Mesenchymal stem cell (in vitro differentiated cells and primary cell): ENCODE measurements around the gene PCED1B.

Source experiments
- DNase-seq: peaks from one replicate; pipeline ENCODE4 v3.0.0-alpha.2; 2013
- H2AFZ ChIP-seq: one replicate; pipeline ENCODE4 v1.6.1; 2013; ENCODE audit warnings: low read depth, mild to moderate bottlenecking, control low read depth, inconsistent platforms, low read length, moderate library complexity
- H2AK5ac ChIP-seq: 2 replicates; pipeline ENCODE4 v1.6.1; 2013; ENCODE audit warnings: low read length, moderate library complexity, mild to moderate bottlenecking, inconsistent platforms; ENCODE audit not compliant: severe bottlenecking
- H2BK120ac ChIP-seq: one replicate; pipeline ENCODE4 v1.6.1; 2013; ENCODE audit warnings: low read depth, mild to moderate bottlenecking, inconsistent platforms, low read length, moderate library complexity
- H2BK12ac ChIP-seq, 2 experiments: one replicate each; pipeline ENCODE4 v1.6.1; 2013; ENCODE audit warnings: inconsistent platforms in 2 of 2, low read length in 2 of 2, mild to moderate bottlenecking in 2 of 2, moderate library complexity in 2 of 2, control low read depth in 1 of 2
- H2BK15ac ChIP-seq: one replicate; pipeline ENCODE4 v1.6.1; 2013; ENCODE audit warnings: mild to moderate bottlenecking, low read depth, inconsistent platforms; ENCODE audit not compliant: poor library complexity, severe bottlenecking
- H2BK5ac ChIP-seq: 2 replicates; pipeline ENCODE4 v1.6.1; 2013; ENCODE audit warnings: low read depth, mild to moderate bottlenecking, low read length, control low read depth, inconsistent platforms; ENCODE audit not compliant: poor library complexity, severe bottlenecking
- H3K14ac ChIP-seq, 2 experiments: one replicate each; pipeline ENCODE4 v1.6.1; 2013; ENCODE audit warnings: inconsistent platforms in 2 of 2, low read length in 2 of 2, control low read depth in 1 of 2, mild to moderate bottlenecking in 1 of 2, moderate library complexity in 1 of 2
- H3K18ac ChIP-seq, 2 experiments: one replicate each; pipeline ENCODE4 v1.6.1; 2013; ENCODE audit warnings: inconsistent platforms in 2 of 2, low read length in 2 of 2, control low read depth in 1 of 2, low read depth in 1 of 2, mild to moderate bottlenecking in 1 of 2
- H3K23ac ChIP-seq, 2 experiments: one replicate each; pipeline ENCODE4 v1.6.1; 2013; ENCODE audit warnings: inconsistent platforms in 2 of 2, low read length in 2 of 2, mild to moderate bottlenecking in 2 of 2, moderate library complexity in 2 of 2, control low read depth in 1 of 2
- H3K27ac ChIP-seq: 2 replicates; pipeline ENCODE4 v1.5.1; 2013; ENCODE audit warnings: mild to moderate bottlenecking, moderate library complexity, low read length, control low read depth, inconsistent platforms; ENCODE audit not compliant: poor library complexity, severe bottlenecking
- H3K27me3 ChIP-seq, 2 experiments: 2 replicates each; pipeline versions ENCODE4 v1.6.1 to v1.7.0; 2013; ENCODE audit warnings: low read length in 2 of 2, mild to moderate bottlenecking in 2 of 2, moderate library complexity in 2 of 2, control low read depth in 1 of 2, inconsistent platforms in 1 of 2; ENCODE audit not compliant: control insufficient read depth in 1 of 2, insufficient read depth in 1 of 2
- H3K36me3 ChIP-seq, 2 experiments: 2 replicates each; pipeline versions ENCODE4 v1.6.1 to v1.7.0; 2013; ENCODE audit warnings: low read length in 2 of 2, control low read depth in 1 of 2, inconsistent platforms in 1 of 2, low read depth in 1 of 2, mild to moderate bottlenecking in 1 of 2; ENCODE audit not compliant: insufficient read depth in 2 of 2, control insufficient read depth in 1 of 2
- H3K4ac ChIP-seq, 2 experiments: one replicate each; pipeline ENCODE4 v1.6.1; 2013; ENCODE audit warnings: inconsistent platforms in 2 of 2, low read length in 2 of 2, mild to moderate bottlenecking in 2 of 2, moderate library complexity in 2 of 2, control low read depth in 1 of 2, low read depth in 1 of 2
- H3K4me1 ChIP-seq: 2 replicates; pipeline ENCODE4 v1.6.1; 2013; ENCODE audit warnings: low read depth, low read length, control low read depth; ENCODE audit not compliant: control insufficient read depth, insufficient read depth
- H3K4me2 ChIP-seq: 2 replicates; pipeline ENCODE4 v1.6.1; 2013; ENCODE audit warnings: low read length, mild to moderate bottlenecking, inconsistent platforms; ENCODE audit not compliant: poor library complexity, severe bottlenecking
- H3K4me3 ChIP-seq, 2 experiments: 2 replicates each; pipeline versions ENCODE4 v1.5.1 to v1.7.0; 2013; ENCODE audit warnings: low read length in 2 of 2, mild to moderate bottlenecking in 2 of 2, control low read depth in 1 of 2, low read depth in 1 of 2; ENCODE audit not compliant: insufficient read depth in 1 of 2
- H3K79me1 ChIP-seq: replicated peaks from 2 replicates; pipeline ENCODE4 v1.6.1; 2013; ENCODE audit warnings: mild to moderate bottlenecking, control low read depth, low read length, inconsistent platforms; ENCODE audit not compliant: poor library complexity, severe bottlenecking
- H3K9ac ChIP-seq: 2 replicates; pipeline ENCODE4 v1.7.0; 2013; ENCODE audit warnings: mild to moderate bottlenecking, low read length, moderate library complexity
- H3K9me3 ChIP-seq: 2 replicates; pipeline ENCODE4 v1.7.0; 2013; ENCODE audit warnings: mild to moderate bottlenecking, low read length; ENCODE audit not compliant: control insufficient read depth
- H4K8ac ChIP-seq: one replicate; pipeline ENCODE4 v1.6.1; 2013; ENCODE audit warnings: inconsistent platforms, mild to moderate bottlenecking, low read length, moderate library complexity
- H4K91ac ChIP-seq: one replicate; pipeline ENCODE4 v1.6.1; 2013; ENCODE audit warnings: mild to moderate bottlenecking, low read length, inconsistent platforms
- WGBS: methylation state at CpG from one replicate; pipeline ENCODE4 v1.1.7; 2013; ENCODE audit warnings: mixed read lengths; 5-methylcytosine and 5-hydroxymethylcytosine counted together

PCED1B gene

GRCh38 chr12:47271800-47272239 is 192.4 kb downstream of the PCED1B start:
- Histone ChIP-seq H3K27me3 (peaks cover 0 to 6% of the 10 kb centered on the region in 2 experiments), H2BK5ac (no peak overlapping the region), H3K4me3 (no peak overlapping the region), H3K79me1 (no peaks in the 10 kb centered on the region), H3K4me2 (no peak overlapping the region), H2BK120ac (no peak overlapping the region), H3K23ac (no peak overlapping the region), H2AFZ (no peak overlapping the region), H4K91ac (no peak overlapping the region), H3K4me1 (peaks cover 4% of the 10 kb centered on the region), H3K9ac (no peak overlapping the region), H2BK12ac (no peak overlapping the region), H3K18ac (peak overlapping the region in 1 of 2 experiments; percentile 19), H3K9me3 (peaks cover 3% of the 10 kb centered on the region), H2BK15ac (no peak overlapping the region), H3K4ac (no peak overlapping the region), H2AK5ac (no peak overlapping the region), H4K8ac (no peak overlapping the region), H3K14ac (no peak overlapping the region), H3K36me3 (peaks cover 0 to 2% of the 10 kb centered on the region in 2 experiments), H3K27ac (peak overlapping the region; percentile 95)
- no CpG with 5 or more reads among the region's 2 CpGs for WGBS
- DNase-seq: peak; percentile 14

DNA sequence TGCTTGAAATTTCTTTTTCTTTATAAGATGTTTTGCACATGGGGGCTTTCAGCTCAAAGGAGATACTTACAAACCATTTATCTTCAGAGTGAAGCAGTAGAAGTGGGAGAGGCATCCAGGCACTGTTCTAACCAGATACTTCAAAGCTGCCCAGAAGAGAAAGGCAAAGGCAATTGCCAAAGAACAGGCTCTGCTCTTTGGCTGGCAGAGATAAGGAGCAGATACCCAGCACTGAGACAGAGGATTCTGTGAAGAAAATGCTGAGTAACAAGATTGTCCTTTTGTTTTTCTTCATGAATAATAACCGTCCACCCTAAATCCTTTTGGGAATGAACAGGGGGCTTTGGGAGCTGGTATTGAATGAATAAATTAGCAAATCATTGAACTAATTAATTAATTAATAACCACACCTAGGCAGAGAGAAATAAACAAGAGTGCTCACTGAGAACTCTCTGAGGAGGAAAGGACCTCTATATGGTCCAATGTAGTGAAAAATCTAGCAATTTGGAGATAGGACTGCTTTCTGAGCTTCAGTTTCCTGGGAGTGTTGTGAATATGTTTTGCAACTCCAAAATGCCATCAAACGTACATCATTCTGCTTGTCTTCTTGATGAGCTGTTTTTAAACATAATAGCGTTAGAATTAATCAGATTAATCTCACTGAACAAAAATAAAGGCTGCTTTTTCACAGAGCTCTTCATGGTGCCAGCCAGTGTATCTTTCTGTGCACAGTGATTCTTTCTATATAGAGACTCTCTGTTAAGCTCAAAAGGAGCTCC is 193.2 kb downstream of the PCED1B start:
- no peak overlapping the region for H4K91ac ChIP-seq
- H2BK5ac ChIP-seq: no peak overlapping the region
- peaks cover 0 to 6% of the 10 kb centered on the region in 2 experiments for H3K27me3 ChIP-seq
- H3K4ac ChIP-seq: no peak overlapping the region
- H4K8ac ChIP-seq: no peak overlapping the region
- no peak overlapping the region for H2BK120ac ChIP-seq
- peaks cover 4% of the 10 kb centered on the region for H3K4me1 ChIP-seq
- H3K79me1 ChIP-seq: no peaks in the 10 kb centered on the region
- H2BK15ac ChIP-seq: no peak overlapping the region
- no peak overlapping the region for H2AFZ ChIP-seq
- no peak overlapping the region for H2BK12ac ChIP-seq
- H3K4me3 ChIP-seq: no peak overlapping the region
- no peak overlapping the region for H3K18ac ChIP-seq
- H3K27ac ChIP-seq: peak overlapping the region; percentile 95
- no peak overlapping the region for H3K9ac ChIP-seq
- H3K36me3 ChIP-seq: peaks cover 0 to 2% of the 10 kb centered on the region in 2 experiments
- peaks cover 3% of the 10 kb centered on the region for H3K9me3 ChIP-seq
- H3K4me2 ChIP-seq: no peak overlapping the region
- no peak overlapping the region for H2AK5ac ChIP-seq
- DNase-seq: peak; percentile 22
- 65% methylated on average over 2 of the region's 3 CpGs for whole genome bisulfite sequencing
- no peak overlapping the region for H3K14ac ChIP-seq
- H3K23ac ChIP-seq: no peak overlapping the region

GRCh38 chr12:47273191-47273626 is 193.8 kb downstream of the PCED1B start:
- Histone ChIP-seq H3K4ac (no peak overlapping the region), H3K27ac (no peak overlapping the region), H3K36me3 (peaks cover 0 to 2% of the 10 kb centered on the region in 2 experiments), H2BK5ac (no peak overlapping the region), H3K4me1 (peaks cover 6% of the 10 kb centered on the region), H3K14ac (no peak overlapping the region), H4K8ac (no peak overlapping the region), H4K91ac (no peak overlapping the region), H3K79me1 (no peaks in the 10 kb centered on the region), H3K4me2 (no peak overlapping the region), H2AFZ (no peak overlapping the region), H2AK5ac (peak overlapping the region; percentile 40), H2BK12ac (no peak overlapping the region), H3K23ac (no peak overlapping the region), H3K18ac (peak overlapping the region in 1 of 2 experiments; percentile 56), H3K9me3 (peaks cover under 1% of the 10 kb centered on the region), H3K27me3 (peaks cover 0 to 6% of the 10 kb centered on the region in 2 experiments), H2BK120ac (no peak overlapping the region), H2BK15ac (no peak overlapping the region), H3K4me3 (no peak overlapping the region), H3K9ac (no peak overlapping the region)
- 79% methylated on average over 4 of the region's 4 CpGs for WGBS
- no peak for DNase-seq

GRCh38 chr12:47274760-47275159 is 195.3 kb downstream of the PCED1B start:
- Histone ChIP-seq H3K9me3 (no peaks in the 10 kb centered on the region), H3K18ac (peak overlapping the region in 1 of 2 experiments; percentile 33), H3K4me1 (peaks cover 6% of the 10 kb centered on the region), H3K36me3 (no peaks in the 10 kb centered on the region), H3K23ac (no peak overlapping the region), H3K79me1 (no peaks in the 10 kb centered on the region), H3K4ac (no peak overlapping the region), H3K27me3 (peaks cover 0 to 6% of the 10 kb centered on the region in 2 experiments), H3K9ac (no peak overlapping the region), H2BK12ac (peak overlapping the region; percentile 52 to 70), H3K4me2 (no peak overlapping the region), H2BK5ac (no peak overlapping the region), H2BK120ac (no peak overlapping the region), H2BK15ac (no peak overlapping the region), H3K14ac (no peak overlapping the region), H4K91ac (no peak overlapping the region), H2AK5ac (no peak overlapping the region), H3K27ac (no peak overlapping the region), H2AFZ (no peak overlapping the region), H3K4me3 (no peak overlapping the region), H4K8ac (no peak overlapping the region)
- DNase-seq: no peak
- WGBS: 70% methylated on average over 2 of the region's 2 CpGs
